Brain microvascular endothelial cell (primary cell): Measurements from ENCODE around the gene CNFN.

Experiments used
- DNase-seq: peaks from one replicate; pipeline ENCODE4 v3.0.0-alpha.2; 2020
- H3K27ac ChIP-seq: fragments of 250-450 bp; sonication (Bioruptor Pico); 2 replicates; pipeline ENCODE4 v1.5.1; 2020; ENCODE audit warnings: mild to moderate bottlenecking, moderate library complexity
- H3K27me3 ChIP-seq: fragments of 250-450 bp; sonication (Bioruptor Pico); replicated peaks from 2 replicates; pipeline ENCODE4 v1.5.1; 2020; ENCODE audit warnings: mild to moderate bottlenecking
- H3K36me3 ChIP-seq: fragments of 250-450 bp; sonication (Bioruptor Pico); replicated peaks from 2 replicates; pipeline ENCODE4 v1.5.1; 2020; ENCODE audit warnings: mild to moderate bottlenecking
- H3K4me3 ChIP-seq: 2 replicates; pipeline ENCODE4 v1.5.1; 2011; ENCODE audit warnings: low read depth, mild to moderate bottlenecking, control low read depth, low read length, moderate library complexity
- CTCF ChIP-seq: IDR thresholded peaks from 2 replicates; pipeline ENCODE4 v1.5.1; 2011; ENCODE audit warnings: low read depth, mild to moderate bottlenecking, moderate library complexity, low read length, control low read depth, inconsistent platforms; ENCODE audit errors: missing control alignments
- in situ Hi-C: cut with HindIII; loops from 2 replicates; pipeline ENCODE4 v1.10.0; 2017; ENCODE audit warnings: low sequenced_read_pairs, low pct_ligation_motif_present

Gene CNFN

GRCh38 chr19:42376177-42376555 is 13.9 kb downstream of the CNFN start:
- Histone ChIP-seq H3K36me3 (no peaks in the 10 kb centered on the region), H3K27me3 (no peaks in the 10 kb centered on the region)

GRCh38 chr19:42375415-42376176 is 14.5 kb downstream of the CNFN start:
- H3K27me3 ChIP-seq = no peaks in the 10 kb centered on the region
- no peak for TF ChIP-seq CTCF
- H3K36me3 ChIP-seq = no peaks in the 10 kb centered on the region
- H3K27ac ChIP-seq = no peak overlapping the region
- in situ Hi-C loops = no loop called here
- DNase-seq = no peak
- H3K4me3 ChIP-seq = no peak overlapping the region

More at GRCh38 chr19:42376177-42376555, 13.9 kb downstream of the CNFN start:
- in situ Hi-C loops = no loop called here
- no peak for TF ChIP-seq CTCF
- DNase-seq = no peak
- Histone ChIP-seq H3K27ac (no peak overlapping the region), H3K4me3 (no peak overlapping the region)

- no peak for TF ChIP-seq CTCF
- H3K4me3 ChIP-seq = no peak overlapping the region
- no peak overlapping the region for H3K27ac ChIP-seq
- H3K27me3 ChIP-seq = no peaks in the 10 kb centered on the region
- in situ Hi-C loops = no loop called here
- H3K36me3 ChIP-seq = no peaks in the 10 kb centered on the region
- no peak for DNase-seq
Observed at GRCh38 chr19:42374826-42375376, 15.2 kb downstream of the CNFN start.

- Histone ChIP-seq H3K4me3 (no peak overlapping the region), H3K36me3 (no peaks in the 10 kb centered on the region), H3K27ac (no peak overlapping the region), H3K27me3 (no peaks in the 10 kb centered on the region)
- no peak for TF ChIP-seq CTCF
- no peak for DNase-seq
- in situ Hi-C loops = no loop called here
Observed at GRCh38 chr19:42370626-42371175, 19.4 kb downstream of the CNFN start.

GRCh38 chr19:42370068-42370520 is 20.0 kb downstream of the CNFN start:
- no peaks in the 10 kb centered on the region for H3K27me3 ChIP-seq
- H3K27ac ChIP-seq = no peak overlapping the region
- DNase-seq = no peak
- H3K4me3 ChIP-seq = no peak overlapping the region
- no peak for TF ChIP-seq CTCF
- no peaks in the 10 kb centered on the region for H3K36me3 ChIP-seq
- in situ Hi-C loops = no loop called here
